NB4 (cell line): Measurements from ENCODE around the gene APOF.

Source experiments
- CTCF ChIP-seq: IDR thresholded peaks from one replicate; pipeline ENCODE4 v1.5.1; 2012; ENCODE audit warnings: low read depth, low read length
- POLR2A ChIP-seq: IDR thresholded peaks from 2 replicates; pipeline ENCODE4 v1.6.1; 2011; ENCODE audit warnings: mild to moderate bottlenecking; ENCODE audit not compliant: insufficient read length; ENCODE audit errors: extremely low read depth

GRCh38 chr12:56385873-56386272 lies 23.2 kb upstream of the APOF start:
- no peak for TF ChIP-seq CTCF
- TF ChIP-seq POLR2A = no peak
